Panc1 (cell line): ENCODE data around the gene ALKBH3. TPM values are rescaled to one million over a fixed set of nuclear protein-coding genes. Genes with fewer than 3 reads are reported as not detected.

ENCODE experiments used
- ATAC-seq: fragments of 200-7000 bp; cut with Tn5 transposase; 2 replicates; pipeline ENCODE4 v1.9.1; 2020; ENCODE audit warnings: mild to moderate bottlenecking, moderate library complexity
- BruUV-seq: library from RNA; stranded (reverse); fragments of 400-500 nt; replicated peaks from 2 replicates; lab custom pipeline; 2021; lab: Mats Ljungman, UMichigan
- CTCF ChIA-PET: fragments of 300-600 bp; sonication (Branson Sonifier 250); formaldehyde crosslinking; loops from one replicate; lab custom pipeline; 2022; ENCODE audit warnings: antibody characterized with exemption; lab: Charles Lee
- POLR2A ChIA-PET: fragments of 300-600 bp; sonication (Branson Sonifier 250); formaldehyde crosslinking; loops from one replicate; lab custom pipeline; 2022; ENCODE audit warnings: antibody characterized with exemption; lab: Charles Lee
- DNase-seq: peaks from one replicate; pipeline ENCODE4 v3.0.0-alpha.2; 2010; ENCODE audit warnings: low read depth, low spot score
- H3K27ac ChIP-seq: 2 replicates; pipeline ENCODE4 v1.5.1; 2011; ENCODE audit warnings: mild to moderate bottlenecking, low read length, inconsistent platforms
- H3K27me3 ChIP-seq: fragments of 200-500 bp; sonication (Bioruptor generic); 2 replicates; pipeline ENCODE4 v1.6.0; 2014; ENCODE audit warnings: low read length, inconsistent platforms; ENCODE audit not compliant: control insufficient read depth, insufficient read depth
- H3K36me3 ChIP-seq: fragments of 200-500 bp; sonication (Bioruptor generic); 2 replicates; pipeline ENCODE4 v1.5.1; 2014; ENCODE audit warnings: inconsistent platforms, mild to moderate bottlenecking, low read length, moderate library complexity; ENCODE audit not compliant: control insufficient read depth, insufficient read depth
- H3K4me1 ChIP-seq: 2 replicates; pipeline ENCODE4 v1.5.1; 2011; ENCODE audit warnings: inconsistent platforms, mild to moderate bottlenecking, low read length, moderate library complexity; ENCODE audit not compliant: control insufficient read depth, insufficient read depth
- H3K4me3 ChIP-seq, 2 experiments: 2 replicates each; pipeline ENCODE4 v1.5.1; 2011 to 2012; ENCODE audit warnings: low read depth in 2 of 2, low read length in 2 of 2, mild to moderate bottlenecking in 2 of 2, inconsistent platforms in 1 of 2, moderate library complexity in 1 of 2
- H3K9me3 ChIP-seq: fragments of 200-500 bp; sonication (Bioruptor generic); 2 replicates; pipeline ENCODE4 v1.5.1; 2014; ENCODE audit warnings: low read depth, mild to moderate bottlenecking, inconsistent platforms, low read length, moderate library complexity; ENCODE audit not compliant: control insufficient read depth, insufficient read depth
- CTCF ChIP-seq: fragments of 450-650 bp; IDR thresholded peaks from 2 replicates; pipeline ENCODE4 v1.5.1; 2017; ENCODE audit warnings: mild to moderate bottlenecking
- POLR2AphosphoS5 ChIP-seq: IDR thresholded peaks from 2 replicates; pipeline ENCODE4 v1.6.1; 2012; ENCODE audit warnings: mild to moderate bottlenecking, low read depth, low read length, moderate library complexity
- REST ChIP-seq, 2 experiments: IDR thresholded peaks; 2 replicates each; pipeline ENCODE4 v1.6.1; 2011 to 2012; ENCODE audit warnings: low read depth in 2 of 2, control low read depth in 1 of 2, low read length in 1 of 2, mild to moderate bottlenecking in 1 of 2, moderate library complexity in 1 of 2; ENCODE audit not compliant: insufficient read depth in 1 of 2
- SIN3A ChIP-seq: IDR thresholded peaks from 2 replicates; pipeline ENCODE4 v1.6.1; 2012; ENCODE audit warnings: low read depth, mild to moderate bottlenecking, low read length, moderate library complexity, borderline replicate concordance; ENCODE audit not compliant: insufficient read depth
- TCF7L2 ChIP-seq: IDR thresholded peaks from 2 replicates; pipeline ENCODE4 v1.6.1; 2011; ENCODE audit warnings: mild to moderate bottlenecking, low read depth, low read length, inconsistent platforms
- in situ Hi-C: cut with HindIII; loops from 2 replicates; pipeline ENCODE4 v1.10.0; 2016; ENCODE audit warnings: low sequenced_read_pairs, low pct_unique_long_range_greater_than_20kb
- intact Hi-C: fragments of 100-400 bp; cut with micrococcal nuclease; formaldehyde crosslinking; loops from one replicate; pipeline ENCODE4 v1.10.0; 2022; ENCODE audit not compliant: unreplicated experiment
- total RNA-seq: library from RNA; stranded (reverse); gene quantifications from one replicate; pipeline ENCODE4 v1.2.1, GENCODE V29; 2021; ENCODE audit not compliant: unreplicated experiment

Gene ALKBH3
- total RNA-seq, 1 experiment from 2014 or later: 34.4 TPM

GRCh38 chr11:43930868-43931716 is 50.5 kb downstream of the ALKBH3 start:
- TF ChIP-seq TCF7L2 (no peak), SIN3A (no peak), CTCF (no peak), REST (IDR thresholded peaks at IDR 0.05; ENCODE audit: insufficient read depth in 1 of 2, low read depth in 2 of 2, low read length in 1 of 2) (no peak), POLR2AphosphoS5 (no peak)
- in situ Hi-C loops: no loop called here
- POLR2A ChIA-PET: no interaction called here
- Histone ChIP-seq H3K27me3 (no peaks in the 10 kb centered on the region), H3K27ac (no peak overlapping the region), H3K36me3 (no peaks in the 10 kb centered on the region), H3K4me1 (no peaks in the 10 kb centered on the region), H3K4me3 (no peak overlapping the region), H3K9me3 (no peaks in the 10 kb centered on the region)
- BruUV-seq: no TSS peak
- ATAC-seq (no peak), DNase-seq (no peak)
- intact Hi-C loops: no loop called here
- CTCF ChIA-PET: no interaction called here

GRCh38 chr11:43931717-43932039 is 51.0 kb downstream of the ALKBH3 start:
- Histone ChIP-seq H3K27ac (no peak overlapping the region), H3K27me3 (no peaks in the 10 kb centered on the region), H3K36me3 (no peaks in the 10 kb centered on the region), H3K4me1 (no peaks in the 10 kb centered on the region), H3K4me3 (no peak overlapping the region), H3K9me3 (no peaks in the 10 kb centered on the region)
- intact Hi-C loops: no loop called here
- DNase-seq (no peak), ATAC-seq (no peak)
- BruUV-seq: no TSS peak
- TF ChIP-seq CTCF: no peak
- no peak for TF ChIP-seq SIN3A
- TF ChIP-seq REST (IDR thresholded peaks at IDR 0.05; ENCODE audit: insufficient read depth in 1 of 2, low read depth in 2 of 2, low read length in 1 of 2): no peak
- TF ChIP-seq TCF7L2: no peak
- TF ChIP-seq POLR2AphosphoS5: no peak
- POLR2A ChIA-PET: no interaction called here
- in situ Hi-C loops: no loop called here
- CTCF ChIA-PET: no interaction called here
